KOPT-K1 (cell line): ENCODE measurements around the gene CECR2.

Source experiments
- H3K27ac ChIP-seq: fragments of 200-600 bp; sonication (generic); 2 replicates; pipeline ENCODE4 v1.5.1; 2016; ENCODE audit warnings: antibody characterized with exemption, mild to moderate bottlenecking, low read depth, low read length; ENCODE audit not compliant: poor library complexity, severe bottlenecking
- H3K36me3 ChIP-seq: fragments of 200-600 bp; sonication (generic); 2 replicates; pipeline ENCODE4 v1.5.1; 2017; ENCODE audit warnings: antibody characterized with exemption, mild to moderate bottlenecking, low read length, moderate library complexity; ENCODE audit not compliant: insufficient read depth
- H3K9me3 ChIP-seq: fragments of 200-600 bp; sonication (generic); 2 replicates; pipeline ENCODE4 v1.5.1; 2017; ENCODE audit warnings: antibody characterized with exemption, low read length, mild to moderate bottlenecking; ENCODE audit not compliant: insufficient read depth, poor library complexity, severe bottlenecking

Gene CECR2

GRCh38 chr22:17369439-17370025, at the start of gene CECR2:
TSS of gene CECR2 (plus strand) at chr22:17369460. CDS start at chr22:17369784, 324 bp downstream.
- H3K27ac ChIP-seq = no peak within 1 kb of the TSS
- H3K36me3 ChIP-seq = no peaks in the 10 kb centered on the region
- H3K9me3 ChIP-seq = no peaks in the 10 kb centered on the region

- no peaks in the 10 kb centered on the region for H3K36me3 ChIP-seq
- no peak overlapping the region for H3K27ac ChIP-seq
- H3K9me3 ChIP-seq = no peaks in the 10 kb centered on the region
These were observed 49.7 kb upstream of the CECR2 start for GRCh38 chr22:17319546-17319945.

- H3K9me3 ChIP-seq = no peaks in the 10 kb centered on the region
- H3K36me3 ChIP-seq = no peaks in the 10 kb centered on the region
- no peak overlapping the region for H3K27ac ChIP-seq
These were observed 46.7 kb upstream of the CECR2 start for GRCh38 chr22:17322511-17322910.

- Histone ChIP-seq H3K27ac (no peak overlapping the region), H3K36me3 (no peaks in the 10 kb centered on the region), H3K9me3 (no peaks in the 10 kb centered on the region)
These were observed 37.6 kb upstream of the CECR2 start for GRCh38 chr22:17331690-17332089.

- Histone ChIP-seq H3K9me3 (no peaks in the 10 kb centered on the region), H3K36me3 (no peaks in the 10 kb centered on the region), H3K27ac (no peak overlapping the region)
These were observed 37.0 kb upstream of the CECR2 start for GRCh38 chr22:17332109-17332800.

- no peak overlapping the region for H3K27ac ChIP-seq
- no peaks in the 10 kb centered on the region for H3K36me3 ChIP-seq
- H3K9me3 ChIP-seq = no peaks in the 10 kb centered on the region
These were observed 35.2 kb upstream of the CECR2 start for GRCh38 chr22:17334059-17334458.

GRCh38 chr22:17334983-17335382, 34.3 kb upstream of the CECR2 start:
- H3K27ac ChIP-seq = no peak overlapping the region
- H3K9me3 ChIP-seq = no peaks in the 10 kb centered on the region
- H3K36me3 ChIP-seq = no peaks in the 10 kb centered on the region

GRCh38 chr22:17336061-17336460, 33.2 kb upstream of the CECR2 start:
- H3K36me3 ChIP-seq = no peaks in the 10 kb centered on the region
- H3K27ac ChIP-seq = no peak overlapping the region
- no peaks in the 10 kb centered on the region for H3K9me3 ChIP-seq

GRCh38 chr22:17337639-17338038, 31.6 kb upstream of the CECR2 start:
- no peaks in the 10 kb centered on the region for H3K9me3 ChIP-seq
- no peaks in the 10 kb centered on the region for H3K36me3 ChIP-seq
- H3K27ac ChIP-seq = no peak overlapping the region

- H3K9me3 ChIP-seq = no peaks in the 10 kb centered on the region
These were observed 30.1 kb upstream of the CECR2 start for GRCh38 chr22:17339095-17339693.

GRCh38 chr22:17342361-17342760, 26.9 kb upstream of the CECR2 start:
- Histone ChIP-seq H3K36me3 (no peaks in the 10 kb centered on the region), H3K27ac (no peak overlapping the region), H3K9me3 (no peaks in the 10 kb centered on the region)

More at GRCh38 chr22:17339095-17339693, 30.1 kb upstream of the CECR2 start:
- Histone ChIP-seq H3K36me3 (no peaks in the 10 kb centered on the region), H3K27ac (no peak overlapping the region)

- H3K9me3 ChIP-seq = no peaks in the 10 kb centered on the region
- no peak overlapping the region for H3K27ac ChIP-seq
- H3K36me3 ChIP-seq = no peaks in the 10 kb centered on the region
These were observed 25.5 kb upstream of the CECR2 start for GRCh38 chr22:17343766-17344165.

- no peak overlapping the region for H3K27ac ChIP-seq
- no peaks in the 10 kb centered on the region for H3K9me3 ChIP-seq
- H3K36me3 ChIP-seq = no peaks in the 10 kb centered on the region
These were observed 22.7 kb upstream of the CECR2 start for GRCh38 chr22:17346578-17346977.

- no peaks in the 10 kb centered on the region for H3K9me3 ChIP-seq
- no peaks in the 10 kb centered on the region for H3K36me3 ChIP-seq
- no peak overlapping the region for H3K27ac ChIP-seq
These were observed 21.5 kb upstream of the CECR2 start for GRCh38 chr22:17347724-17348123.

GRCh38 chr22:17348464-17349103, 20.7 kb upstream of the CECR2 start:
- Histone ChIP-seq H3K27ac (no peak overlapping the region), H3K36me3 (no peaks in the 10 kb centered on the region), H3K9me3 (no peaks in the 10 kb centered on the region)
